Measurements from ENCODE around the gene PI16.

- TF ChIP-seq POLR2AphosphoS5 (IDR thresholded peaks at IDR 0.05): no peak
- TF ChIP-seq CTCF (IDR thresholded peaks at IDR 0.05): no peak
Observed at GRCh38 chr6:36945301-36945700, 9.2 kb upstream of the PI16 start.
